Esophagus muscularis mucosa (tissue), 4 donors: ENCODE data around the gene SAMD4A. TPM values are rescaled to one million over a fixed set of nuclear protein-coding genes. Genes with fewer than 3 reads are reported as not detected.

Source experiments
- DNase-seq: peaks from one replicate; pipeline ENCODE4 v3.0.0-alpha.2; 2017; ENCODE audit errors: extremely low spot score
- H3K27ac ChIP-seq, 4 donors: fragments of 200-600 bp; sonication (generic); replicated peaks in 1 of 4; 1 replicate in 3 of 4; 2 replicates in 1 of 4; pipeline ENCODE4 v1.5.1; 2016 to 2019; ENCODE audit warnings: mild to moderate bottlenecking in 1 of 4
- H3K27me3 ChIP-seq, 4 donors: fragments of 200-600 bp; sonication (generic); one replicate each; pipeline versions ENCODE4 v1.5.1 to v1.6.0; 2016 to 2019
- H3K36me3 ChIP-seq, 4 donors: fragments of 200-600 bp; sonication (generic); one replicate each; pipeline ENCODE4 v1.5.1; 2016 to 2019
- H3K4me1 ChIP-seq, 4 donors: fragments of 200-600 bp; sonication (generic); one replicate each; pipeline ENCODE4 v1.5.1; 2016 to 2019
- H3K4me3 ChIP-seq, 4 donors: fragments of 200-600 bp; sonication (generic); 1 replicate in 2 of 4; 2 replicates in 2 of 4; pipeline ENCODE4 v1.5.1; 2016 to 2019; ENCODE audit warnings: mild to moderate bottlenecking in 4 of 4, moderate library complexity in 1 of 4
- H3K9me3 ChIP-seq, 4 donors: fragments of 200-600 bp; sonication (generic); 1 replicate in 3 of 4; 2 replicates in 1 of 4; pipeline ENCODE4 v1.5.1; 2016 to 2019
- CTCF ChIP-seq, 3 experiments: fragments of 200-600 bp in 2 of 3; fragments of 450-650 bp in 1 of 3; sonication (generic) in 2 of 3; IDR thresholded peaks; one replicate each; pipeline ENCODE4 v1.5.1; 2017 to 2019; ENCODE audit warnings: antibody characterized with exemption in 3 of 3, mild to moderate bottlenecking in 2 of 3, moderate library complexity in 1 of 3
- EP300 ChIP-seq: sonication (generic); formaldehyde crosslinking; IDR thresholded peaks from one replicate; pipeline ENCODE4 v1.6.1; 2017; ENCODE audit warnings: antibody characterized with exemption
- POLR2A ChIP-seq: fragments of 450-650 bp; IDR thresholded peaks from one replicate; pipeline ENCODE4 v1.6.1; 2017; ENCODE audit warnings: antibody characterized with exemption, moderate library complexity, mild to moderate bottlenecking, low read depth
- POLR2AphosphoS5 ChIP-seq, 2 donors: sonication (generic); formaldehyde crosslinking; IDR thresholded peaks; one replicate each; pipeline ENCODE4 v1.6.1; 2017; ENCODE audit warnings: antibody characterized with exemption in 2 of 2
- WGBS: methylation state at CpG from one replicate; pipeline ENCODE4 v1.1.5; 2018; 5-methylcytosine and 5-hydroxymethylcytosine counted together
- intact Hi-C: fragments of 100-400 bp; cut with DNase I; formaldehyde crosslinking; loops from one replicate; pipeline ENCODE4 v1.15.1; 2023
- total RNA-seq, 4 donors: library from RNA; depleted of rRNA; stranded (reverse); fragments of >200 nt; gene quantifications; one replicate each; pipeline versions ENCODE4 v1.1.0 to v1.2.1, GENCODE V29; 2016

SAMD4A gene
- total RNA-seq, 4 donors from 2014 or later, result 76.8 to 123 (median 97.0) TPM

- Histone ChIP-seq H3K9me3 (no peaks in the 10 kb centered on the region), H3K36me3 (peaks cover 0 to 12% (median 9%) of the 10 kb centered on the region in 4 donors), H3K4me1 (peaks cover 34 to 51% (median 48%) of the 10 kb centered on the region in 4 donors), H3K4me3 (no peak overlapping the region), H3K27me3 (no peaks in the 10 kb centered on the region), H3K27ac (peak overlapping the region; percentile 74 to 80 (median 75))
- 70% methylated on average over 6 of the region's 6 CpGs for WGBS
- DNase-seq, result no peak
- TF ChIP-seq CTCF (IDR thresholded peaks at IDR 0.05) (no peak), EP300 (no peak), POLR2A (no peak), POLR2AphosphoS5 (IDR thresholded peaks at IDR 0.05) (no peak)
- intact Hi-C loops, result no loop called here
Observed at GRCh38 chr14:54698501-54698900, 131.6 kb downstream of the SAMD4A start.

GRCh38 chr14:54698966-54699530 lies 132.1 kb downstream of the SAMD4A start:
- H3K27me3 ChIP-seq, result no peaks in the 10 kb centered on the region
- H3K36me3 ChIP-seq, result peaks cover 0 to 12% (median 9%) of the 10 kb centered on the region in 4 donors
- H3K4me1 ChIP-seq, result peaks cover 34 to 57% (median 54%) of the 10 kb centered on the region in 4 donors
- DNase-seq, result no peak
- intact Hi-C loops, result no loop called here
- H3K27ac ChIP-seq, result peak overlapping the region; percentile 74 to 80 (median 75)
- H3K4me3 ChIP-seq, result no peak overlapping the region
- no peaks in the 10 kb centered on the region for H3K9me3 ChIP-seq
- no peak for TF ChIP-seq POLR2A
- TF ChIP-seq POLR2AphosphoS5 (IDR thresholded peaks at IDR 0.05), result peak; percentile 67 to 78
- 67% methylated on average over 1 of the region's 1 CpG for WGBS

- intact Hi-C loops, result no loop called here
- H3K27ac ChIP-seq, result peak overlapping the region; percentile 74 to 80 (median 75)
Observed at GRCh38 chr14:54699735-54700134, 132.8 kb downstream of the SAMD4A start.

GRCh38 chr14:54700717-54701116 lies 133.8 kb downstream of the SAMD4A start:
- Histone ChIP-seq H3K27ac (peak overlapping the region in 3 of 4 donors; percentile 75 to 80 (median 75)), H3K4me3 (no peak overlapping the region), H3K4me1 (peaks cover 36 to 55% (median 50%) of the 10 kb centered on the region in 4 donors), H3K27me3 (no peaks in the 10 kb centered on the region), H3K36me3 (peaks cover 0 to 12% (median 9%) of the 10 kb centered on the region in 4 donors), H3K9me3 (no peaks in the 10 kb centered on the region)
- 89% methylated on average over 2 of the region's 2 CpGs for WGBS
- intact Hi-C loops, result no loop called here
- no peak for DNase-seq
- TF ChIP-seq POLR2A, result no peak
- TF ChIP-seq EP300, result no peak
- TF ChIP-seq POLR2AphosphoS5 (IDR thresholded peaks at IDR 0.05), result no peak
- no peak for TF ChIP-seq CTCF (IDR thresholded peaks at IDR 0.05)

More at GRCh38 chr14:54699735-54700134, 132.8 kb downstream of the SAMD4A start:
- no peaks in the 10 kb centered on the region for H3K9me3 ChIP-seq
- WGBS, result 76% methylated on average over 3 of the region's 3 CpGs
- peaks cover 34 to 55% (median 54%) of the 10 kb centered on the region in 4 donors for H3K4me1 ChIP-seq
- TF ChIP-seq EP300 (no peak), POLR2AphosphoS5 (IDR thresholded peaks at IDR 0.05) (no peak), POLR2A (no peak), CTCF (IDR thresholded peaks at IDR 0.05) (no peak)
- no peak for DNase-seq
- peaks cover 0 to 12% (median 9%) of the 10 kb centered on the region in 4 donors for H3K36me3 ChIP-seq
- no peaks in the 10 kb centered on the region for H3K27me3 ChIP-seq
- H3K4me3 ChIP-seq, result no peak overlapping the region

GRCh38 chr14:54702014-54702491 lies 135.1 kb downstream of the SAMD4A start:
- Histone ChIP-seq H3K9me3 (no peaks in the 10 kb centered on the region), H3K27me3 (no peaks in the 10 kb centered on the region), H3K4me3 (no peak overlapping the region), H3K36me3 (peaks cover 0 to 12% (median 9%) of the 10 kb centered on the region in 4 donors), H3K27ac (peak overlapping the region in 1 of 4 donors; percentile 80), H3K4me1 (peaks cover 32 to 51% (median 44%) of the 10 kb centered on the region in 4 donors)
- WGBS, result 83% methylated on average over 7 of the region's 12 CpGs
- intact Hi-C loops, result no loop called here
- DNase-seq, result no peak
- no peak for TF ChIP-seq POLR2AphosphoS5 (IDR thresholded peaks at IDR 0.05)
- no peak for TF ChIP-seq CTCF (IDR thresholded peaks at IDR 0.05)
- no peak for TF ChIP-seq EP300
- TF ChIP-seq POLR2A, result no peak
